WTC11 (cell line): Measurements from ENCODE around the gene IFNA16. TPM values are rescaled to one million over a fixed set of nuclear protein-coding genes. Genes with fewer than 3 reads are reported as not detected.
"Not testable (repeated sequence)": the region's sequence is repeated elsewhere in the genome, so short reads cannot be mapped to it uniquely, and the experiment has no call there.

ENCODE experiments used
- ATAC-seq: fragments of 200-7000 bp; cut with Tn5 transposase; 2 replicates; pipeline ENCODE4 v1.10.0; 2021; ENCODE audit warnings: mild to moderate bottlenecking, moderate library complexity
- CTCF ChIA-PET: fragments of 300-600 bp; sonication (Branson Sonifier 250); formaldehyde crosslinking; loops from one replicate; lab custom pipeline; 2021; ENCODE audit warnings: antibody characterized with exemption; lab: Charles Lee
- POLR2A ChIA-PET: fragments of 350-600 bp; sonication (Branson Sonifier 250); formaldehyde crosslinking; loops from one replicate; lab custom pipeline; 2021; ENCODE audit warnings: antibody characterized with exemption; lab: Charles Lee
- DNase-seq: peaks from one replicate; pipeline ENCODE4 v3.0.0; 2021; ENCODE audit warnings: low spot score
- H3K27ac Mint-ChIP-seq: 2 replicates; pipeline ENCODE4 v1.8.0; 2021; ENCODE audit warnings: mixed read lengths
- H3K27me3 Mint-ChIP-seq: 2 replicates; pipeline ENCODE4 v1.8.0; 2021; ENCODE audit warnings: low read depth, mild to moderate bottlenecking, moderate library complexity, mixed read lengths
- H3K36me3 Mint-ChIP-seq: 2 replicates; pipeline ENCODE4 v1.8.0; 2021; ENCODE audit warnings: mixed read lengths
- H3K4me1 Mint-ChIP-seq: 2 replicates; pipeline ENCODE4 v1.8.0; 2022; ENCODE audit warnings: mixed read lengths
- H3K4me3 Mint-ChIP-seq: 2 replicates; pipeline ENCODE4 v1.8.0; 2021; ENCODE audit warnings: mild to moderate bottlenecking, moderate library complexity, mixed read lengths
- H3K9me3 Mint-ChIP-seq: 2 replicates; pipeline ENCODE4 v1.8.0; 2021; ENCODE audit warnings: mixed read lengths
- CBFB ChIP-seq: sonication (generic); formaldehyde crosslinking; IDR thresholded peaks from 2 replicates; pipeline ENCODE4 v1.8.1; 2022; ENCODE audit warnings: mild to moderate bottlenecking, low read depth, missing genetic modification reagents
- CTCF ChIP-seq: fragments of 200-600 bp; IDR thresholded peaks from 2 replicates; pipeline ENCODE4 v1.8.0; 2022; ENCODE audit warnings: antibody characterized with exemption
- EMX1 ChIP-seq: fragments of 250-450 bp; sonication (Bioruptor Pico); IDR thresholded peaks from 2 replicates; pipeline ENCODE4 v1.8.0; 2021; ENCODE audit warnings: mild to moderate bottlenecking
- ESRRA ChIP-seq: sonication (generic); formaldehyde crosslinking; IDR thresholded peaks from 2 replicates; pipeline ENCODE4 v1.8.1; 2022; ENCODE audit warnings: mild to moderate bottlenecking, missing genetic modification reagents, borderline replicate concordance
- FOXK1 ChIP-seq: sonication (generic); formaldehyde crosslinking; IDR thresholded peaks from 2 replicates; pipeline ENCODE4 v1.8.0; 2022; ENCODE audit warnings: mild to moderate bottlenecking, moderate library complexity, missing genetic modification reagents
- GTF2I ChIP-seq: fragments of 250-450 bp; sonication (Bioruptor Pico); conservative IDR thresholded peaks from 2 replicates; pipeline ENCODE4 v1.4.0; 2021; ENCODE audit warnings: mild to moderate bottlenecking
- MYBL2 ChIP-seq: sonication (generic); formaldehyde crosslinking; IDR thresholded peaks from 2 replicates; pipeline ENCODE4 v1.8.1; 2023; ENCODE audit warnings: mild to moderate bottlenecking, moderate library complexity, missing genetic modification reagents
- NFYB ChIP-seq: sonication (generic); formaldehyde crosslinking; conservative IDR thresholded peaks from 2 replicates; pipeline ENCODE4 v1.8.0; 2022; ENCODE audit warnings: low read depth, missing genetic modification reagents
- SMAD4 ChIP-seq: sonication (generic); formaldehyde crosslinking; IDR thresholded peaks from 2 replicates; pipeline ENCODE4 v1.8.0; 2022; ENCODE audit warnings: mild to moderate bottlenecking, missing genetic modification reagents
- ZNF317 ChIP-seq: sonication (generic); formaldehyde crosslinking; IDR thresholded peaks from 2 replicates; pipeline ENCODE4 v1.8.1; 2023; ENCODE audit warnings: low read depth, mild to moderate bottlenecking, moderate library complexity, missing genetic modification reagents, borderline replicate concordance
- ZNF416 ChIP-seq: fragments of 250-450 bp; sonication (Bioruptor Pico); IDR thresholded peaks from 2 replicates; pipeline ENCODE4 v1.9.0; 2021; ENCODE audit warnings: mild to moderate bottlenecking, inconsistent platforms
- ZNF512 ChIP-seq: sonication (generic); formaldehyde crosslinking; IDR thresholded peaks from 2 replicates; pipeline ENCODE4 v1.8.1; 2022; ENCODE audit warnings: missing genetic modification reagents, borderline replicate concordance
- total RNA-seq: library from RNA; stranded (reverse); gene quantifications from 3 replicates; pipeline ENCODE4 v1.2.3, GENCODE V29; 2021

IFNA16 gene
- total RNA-seq, 1 experiment from 2014 or later = not detected

GRCh38 chr9:21205204-21205603, 11.9 kb downstream of the IFNA16 start (continued):
- no peak for TF ChIP-seq FOXK1 (CRISPR knock-in tag)
- TF ChIP-seq, all 79 proteins: peak for 0

- H3K9me3 Mint-ChIP-seq, ATAC-seq, H3K4me1 Mint-ChIP-seq, H3K36me3 Mint-ChIP-seq, DNase-seq, H3K4me3 Mint-ChIP-seq, POLR2A ChIA-PET, H3K27me3 Mint-ChIP-seq, H3K27ac Mint-ChIP-seq: not testable (repeated sequence)
- CTCF ChIA-PET = interaction anchor here (0.5 kb wide), 1 partner anchor 117 kb away, joined by 4 read pairs; no protein-coding TSS in a partner anchor
These were observed 15.0 kb downstream of the IFNA16 start, which contains the start of gene IFNA7 for GRCh38 chr9:21202105-21202504. TSS of gene IFNA7 (minus strand) at chr9:21202205. CDS start at chr9:21202165, 40 bp downstream.

- TF ChIP-seq CTCF = peak; percentile 51
- CTCF ChIA-PET = interaction anchor here (0.6 to 1.3 kb wide), 22 partner anchors 12 to 594 kb away, joined by 3 to 25 read pairs (median 4); no protein-coding TSS in a partner anchor
- peak; percentile 28 for DNase-seq
- H3K27ac Mint-ChIP-seq, POLR2A ChIA-PET, H3K27me3 Mint-ChIP-seq, H3K4me3 Mint-ChIP-seq, H3K9me3 Mint-ChIP-seq, H3K4me1 Mint-ChIP-seq, H3K36me3 Mint-ChIP-seq: not testable (repeated sequence)
- peak; percentile 94 for ATAC-seq
These were observed 22.0 kb downstream of the IFNA16 start for GRCh38 chr9:21194867-21195776.

GRCh38 chr9:21187487-21187886, 29.6 kb downstream of the IFNA16 start, which contains the start of gene IFNA4:
TSS of gene IFNA4 (minus strand) at chr9:21187587. CDS start at chr9:21187531, 56 bp downstream.
- H3K9me3 Mint-ChIP-seq, POLR2A ChIA-PET, H3K36me3 Mint-ChIP-seq, H3K27me3 Mint-ChIP-seq, DNase-seq, CTCF ChIA-PET, H3K4me1 Mint-ChIP-seq, H3K27ac Mint-ChIP-seq, ATAC-seq, H3K4me3 Mint-ChIP-seq: not testable (repeated sequence)

- H3K9me3 Mint-ChIP-seq, H3K36me3 Mint-ChIP-seq, POLR2A ChIA-PET, H3K4me1 Mint-ChIP-seq, H3K4me3 Mint-ChIP-seq, H3K27me3 Mint-ChIP-seq, H3K27ac Mint-ChIP-seq: not testable (repeated sequence)
- peak; percentile 41 for DNase-seq
- CTCF ChIA-PET = interaction anchor here (0.6 to 1.5 kb wide), 27 partner anchors 9 to 607 kb away, joined by 3 to 9 read pairs (median 4); partner anchors contain the start of gene KLHL9
- peak; percentile 97 for ATAC-seq
These were observed 34.0 kb downstream of the IFNA16 start for GRCh38 chr9:21182810-21183736.

- POLR2A ChIA-PET = no interaction called here
- Mint-ChIP-seq H3K27ac (no peak overlapping the region), H3K27me3 (peaks cover 11% of the 10 kb centered on the region), H3K4me1 (no peaks in the 10 kb centered on the region), H3K9me3 (no peaks in the 10 kb centered on the region), H3K36me3 (no peaks in the 10 kb centered on the region), H3K4me3 (no peak overlapping the region)
- TF ChIP-seq EMX1 (CRISPR knock-in tag) (no peak), ESRRA (CRISPR knock-in tag) (no peak), NFYB (CRISPR knock-in tag) (no peak), ZNF512 (CRISPR knock-in tag) (no peak), GTF2I (no peak), ZNF317 (no peak), MYBL2 (no peak), ZNF416 (CRISPR knock-in tag) (no peak), SMAD4 (CRISPR knock-in tag) (no peak), CBFB (no peak)
- CTCF ChIA-PET = interaction anchor here (1.0 kb wide), 1 partner anchor 9 kb away, joined by 3 read pairs; no protein-coding TSS in a partner anchor
- ATAC-seq = no peak
- no peak for DNase-seq
These were observed 42.4 kb downstream of the IFNA16 start for GRCh38 chr9:21174671-21175070.
